Tibial nerve (tissue), 4 donors: ENCODE results near the gene DPH3. TPM values are rescaled to one million over a fixed set of nuclear protein-coding genes. Genes with fewer than 3 reads are reported as not detected.

Experiments used
- DNase-seq, 2 donors: peaks; one replicate each; pipeline ENCODE4 v3.0.0-alpha.2; 2019; ENCODE audit warnings: low spot score in 2 of 2
- H3K27ac ChIP-seq, 4 donors: fragments of 200-600 bp; sonication (generic) in 3 of 4; one replicate each; pipeline ENCODE4 v1.5.1; 2017 to 2019; ENCODE audit warnings: mild to moderate bottlenecking in 1 of 4
- H3K27me3 ChIP-seq, 2 donors: fragments of 200-600 bp; sonication (generic) in 1 of 2; one replicate each; pipeline versions ENCODE4 v1.5.1 to v1.6.0; 2017 to 2019
- H3K36me3 ChIP-seq, 3 donors: fragments of 200-600 bp; sonication (generic); one replicate each; pipeline ENCODE4 v1.5.1; 2018 to 2019
- H3K4me1 ChIP-seq, 4 donors: fragments of 200-600 bp; sonication (generic) in 3 of 4; one replicate each; pipeline ENCODE4 v1.5.1; 2017 to 2019
- H3K4me3 ChIP-seq, 4 donors: fragments of 200-600 bp; sonication (generic) in 3 of 4; one replicate each; pipeline ENCODE4 v1.5.1; 2017 to 2019; ENCODE audit warnings: mild to moderate bottlenecking in 1 of 4, moderate library complexity in 1 of 4
- H3K9me3 ChIP-seq, 4 donors: fragments of 200-600 bp; sonication (generic) in 3 of 4; one replicate each; pipeline ENCODE4 v1.5.1; 2017 to 2019
- CTCF ChIP-seq, 5 experiments: fragments of 200-600 bp in 3 of 5; fragments of 450-650 bp in 2 of 5; sonication (generic) in 3 of 5; IDR thresholded peaks; one replicate each; pipeline ENCODE4 v1.5.1; 2016 to 2019; ENCODE audit warnings: antibody characterized with exemption in 5 of 5, mild to moderate bottlenecking in 3 of 5, moderate library complexity in 2 of 5
- EP300 ChIP-seq, 2 donors: sonication (generic); formaldehyde crosslinking; IDR thresholded peaks; one replicate each; pipeline ENCODE4 v1.6.1; 2017; ENCODE audit warnings: antibody characterized with exemption in 2 of 2, mild to moderate bottlenecking in 1 of 2
- POLR2A ChIP-seq, 2 donors: fragments of 450-650 bp; IDR thresholded peaks; one replicate each; pipeline ENCODE4 v1.6.1; 2017; ENCODE audit warnings: antibody characterized with exemption in 2 of 2, mild to moderate bottlenecking in 2 of 2, moderate library complexity in 2 of 2
- WGBS, 2 donors: methylation state at CpG; one replicate each; pipeline ENCODE4 v1.1.5; 2018; 5-methylcytosine and 5-hydroxymethylcytosine counted together
- total RNA-seq, 4 donors: library from RNA; depleted of rRNA; stranded (reverse); fragments of >200 nt; gene quantifications; one replicate each; pipeline ENCODE4 v1.1.0, GENCODE V29; 2016

DPH3 gene
- total RNA-seq, 4 donors from 2014 or later = 11.4 to 20.5 (median 19.1) TPM

- DNase-seq = no peak
- TF ChIP-seq EP300 (IDR thresholded peaks at IDR 0.05) (no peak), CTCF (IDR thresholded peaks at IDR 0.05) (no peak), POLR2A (IDR thresholded peaks at IDR 0.05) (no peak)
- H3K27me3 ChIP-seq = no peaks in the 10 kb centered on the region
- no peaks in the 10 kb centered on the region for H3K36me3 ChIP-seq
- 80 to 82% methylated on average over 4 of the region's 4 CpGs for WGBS, 2 donors
- no peak overlapping the region for H3K4me3 ChIP-seq
- no peaks in the 10 kb centered on the region for H3K9me3 ChIP-seq
- peak overlapping the region in 1 of 4 donors; percentile 22 for H3K27ac ChIP-seq
- peaks cover 0 to 25% (median 3%) of the 10 kb centered on the region in 4 donors for H3K4me1 ChIP-seq
Measured at GRCh38 chr3:16236030-16236639, 28.6 kb downstream of the DPH3 start.

- Histone ChIP-seq H3K9me3 (no peaks in the 10 kb centered on the region), H3K27me3 (no peaks in the 10 kb centered on the region), H3K36me3 (no peaks in the 10 kb centered on the region), H3K4me1 (peaks cover 0 to 11% (median 0%) of the 10 kb centered on the region in 4 donors), H3K4me3 (no peak overlapping the region), H3K27ac (no peak overlapping the region)
- TF ChIP-seq POLR2A (IDR thresholded peaks at IDR 0.05) (no peak), EP300 (IDR thresholded peaks at IDR 0.05) (no peak), CTCF (IDR thresholded peaks at IDR 0.05) (no peak)
- no peak for DNase-seq
- WGBS, 2 donors = 96 to 100% methylated on average over 2 of the region's 2 CpGs
Measured at GRCh38 chr3:16234281-16234680, 30.5 kb downstream of the DPH3 start.

- no peak for DNase-seq
- H3K9me3 ChIP-seq = no peaks in the 10 kb centered on the region
- H3K36me3 ChIP-seq = no peaks in the 10 kb centered on the region
- no peak overlapping the region for H3K27ac ChIP-seq
- WGBS, 2 donors = 100% methylated on average over 1 of the region's 1 CpG
- no peak for TF ChIP-seq CTCF (IDR thresholded peaks at IDR 0.05)
- TF ChIP-seq POLR2A (IDR thresholded peaks at IDR 0.05) = no peak
- TF ChIP-seq EP300 (IDR thresholded peaks at IDR 0.05) = no peak
- H3K4me3 ChIP-seq = no peak overlapping the region
- H3K4me1 ChIP-seq = peaks cover 0 to 8% (median 0%) of the 10 kb centered on the region in 4 donors
- no peaks in the 10 kb centered on the region for H3K27me3 ChIP-seq
Measured at GRCh38 chr3:16233806-16234205, 30.9 kb downstream of the DPH3 start.

GRCh38 chr3:16231983-16232382, 32.8 kb downstream of the DPH3 start:
- WGBS, 2 donors = 100% methylated on average over 2 of the region's 2 CpGs
- no peak for DNase-seq
- Histone ChIP-seq H3K27me3 (no peaks in the 10 kb centered on the region), H3K27ac (no peak overlapping the region), H3K9me3 (no peaks in the 10 kb centered on the region), H3K36me3 (peaks cover 0 to 13% (median 0%) of the 10 kb centered on the region in 3 donors), H3K4me3 (no peak overlapping the region), H3K4me1 (peaks cover 0 to 2% (median 0%) of the 10 kb centered on the region in 4 donors)
- TF ChIP-seq EP300 (IDR thresholded peaks at IDR 0.05) (no peak), POLR2A (IDR thresholded peaks at IDR 0.05) (no peak), CTCF (IDR thresholded peaks at IDR 0.05) (no peak)

- TF ChIP-seq CTCF (IDR thresholded peaks at IDR 0.05) (no peak), EP300 (IDR thresholded peaks at IDR 0.05) (no peak), POLR2A (IDR thresholded peaks at IDR 0.05) (no peak)
- no peaks in the 10 kb centered on the region for H3K4me1 ChIP-seq
- H3K9me3 ChIP-seq = no peaks in the 10 kb centered on the region
- no peak for DNase-seq
- H3K27me3 ChIP-seq = no peaks in the 10 kb centered on the region
- no peak overlapping the region for H3K27ac ChIP-seq
- peaks cover 0 to 29% (median 0%) of the 10 kb centered on the region in 3 donors for H3K36me3 ChIP-seq
- no peak overlapping the region for H3K4me3 ChIP-seq
Measured at GRCh38 chr3:16229681-16230080, 35.1 kb downstream of the DPH3 start.
